H1 (cell line): Measurements from ENCODE around the gene KCNMA1. TPM values are rescaled to one million over a fixed set of nuclear protein-coding genes. Genes with fewer than 3 reads are reported as not detected.

Experiments used
- CTCF ChIA-PET: fragments of 300-600 bp; sonication (Branson Sonifier 250); formaldehyde crosslinking; loops from one replicate; lab custom pipeline; 2021; ENCODE audit not compliant: partially characterized antibody; lab: Charles Lee
- POLR2A ChIA-PET: fragments of 300-600 bp; sonication (Branson Sonifier 250); formaldehyde crosslinking; loops from one replicate; lab custom pipeline; 2021; ENCODE audit warnings: inconsistent platforms; ENCODE audit not compliant: partially characterized antibody; lab: Charles Lee
- DNase-seq, 2 experiments: peaks; one replicate each; pipeline versions ENCODE4 v3.0.0 to v3.0.0-alpha.2; 2010 to 2022; ENCODE audit warnings: low spot score in 2 of 2, low read depth in 1 of 2, mixed read lengths in 1 of 2
- FAIRE-seq: peaks from 2 replicates; lab custom pipeline; 2011; peaks lifted over from hg19 to GRCh38; lab: Jason Lieb, UNC
- H2AFZ ChIP-seq: 2 replicates; pipeline ENCODE4 v1.8.1; 2012; ENCODE audit warnings: low read length, inconsistent platforms
- H2AK5ac ChIP-seq: 2 replicates; pipeline ENCODE4 v1.6.1; 2013; ENCODE audit warnings: low read depth, low read length
- H2BK120ac ChIP-seq: replicated peaks from 2 replicates; pipeline ENCODE3; 2013; ENCODE audit warnings: low read depth, low read length, inconsistent platforms
- H2BK12ac ChIP-seq: 2 replicates; pipeline ENCODE4 v1.6.1; 2013; ENCODE audit warnings: low read depth, low read length
- H2BK15ac ChIP-seq: 2 replicates; pipeline ENCODE4 v1.6.1; 2013; ENCODE audit warnings: low read length
- H2BK20ac ChIP-seq: 2 replicates; pipeline ENCODE4 v1.6.1; 2013; ENCODE audit warnings: low read length
- H2BK5ac ChIP-seq: 2 replicates; pipeline ENCODE4 v1.6.1; 2013; ENCODE audit warnings: low read depth, low read length
- H3K14ac ChIP-seq: 2 replicates; pipeline ENCODE4 v1.6.1; 2013; ENCODE audit warnings: inconsistent platforms; ENCODE audit not compliant: insufficient read length
- H3K18ac ChIP-seq: 2 replicates; pipeline ENCODE4 v1.6.1; 2013; ENCODE audit warnings: low read length; ENCODE audit errors: extremely low read depth
- H3K23ac ChIP-seq: 2 replicates; pipeline ENCODE4 v1.6.1; 2013; ENCODE audit warnings: inconsistent platforms; ENCODE audit not compliant: insufficient read length
- H3K23me2 ChIP-seq: 2 replicates; pipeline ENCODE4 v1.6.1; 2013; ENCODE audit warnings: low read depth, low read length
- H3K27ac ChIP-seq: 2 replicates; pipeline ENCODE4 v1.6.1; 2011; ENCODE audit warnings: low read depth, low read length, inconsistent platforms
- H3K27me3 ChIP-seq, 4 experiments: replicated peaks in 1 of 4; 1 replicate in 1 of 4; 2 replicates in 3 of 4; pipeline versions ENCODE4 v1.6.1 to v1.8.1; 2011 to 2013; ENCODE audit warnings: low read length in 3 of 4, mild to moderate bottlenecking in 3 of 4, inconsistent platforms in 2 of 4, mixed read lengths in 2 of 4, moderate library complexity in 1 of 4; ENCODE audit not compliant: control insufficient read depth in 3 of 4, insufficient read depth in 3 of 4; ENCODE audit errors: extremely low read depth in 1 of 4
- H3K36me3 ChIP-seq, 4 experiments: 2 replicates each; pipeline versions ENCODE4 v1.6.1 to v1.8.1; 2011 to 2013; ENCODE audit warnings: mild to moderate bottlenecking in 4 of 4, low read length in 3 of 4, moderate library complexity in 2 of 4, control low read depth in 1 of 4, inconsistent platforms in 1 of 4; ENCODE audit not compliant: insufficient read depth in 4 of 4, control insufficient read depth in 2 of 4
- H3K4ac ChIP-seq: replicated peaks from 2 replicates; pipeline ENCODE3; 2013; ENCODE audit warnings: low read length, low read depth, mixed read lengths, inconsistent platforms; ENCODE audit not compliant: insufficient read length
- H3K4me1 ChIP-seq, 4 experiments: replicated peaks in 1 of 4; 1 replicate in 1 of 4; 2 replicates in 3 of 4; pipeline versions ENCODE4 v1.6.1 to v1.8.1; 2011 to 2013; ENCODE audit warnings: low read length in 3 of 4, inconsistent platforms in 2 of 4, mixed read lengths in 1 of 4; ENCODE audit not compliant: insufficient read depth in 4 of 4, control insufficient read depth in 3 of 4
- H3K4me2 ChIP-seq, 2 experiments: 2 replicates each; pipeline versions ENCODE4 v1.6.1 to v1.8.1; 2011 to 2013; ENCODE audit warnings: low read depth in 2 of 2, low read length in 2 of 2, control low read depth in 1 of 2, inconsistent platforms in 1 of 2, mild to moderate bottlenecking in 1 of 2; ENCODE audit not compliant: insufficient read depth in 1 of 2
- H3K4me3 ChIP-seq, 4 experiments: fragments of 200-600, 300-600 bp in 1 of 4; sonication (generic), shearing (Covaris generic), sonication (Bioruptor Twin) in 1 of 4; 2 replicates each; pipeline versions ENCODE4 v1.5.1 to v1.8.1; 2011 to 2016; ENCODE audit warnings: low read length in 4 of 4, low read depth in 3 of 4, control low read depth in 2 of 4, inconsistent platforms in 2 of 4, mild to moderate bottlenecking in 2 of 4, mixed read lengths in 1 of 4, moderate library complexity in 1 of 4; ENCODE audit not compliant: insufficient read depth in 2 of 4; ENCODE audit errors: extremely low read depth in 1 of 4
- H3K56ac ChIP-seq: replicated peaks from 2 replicates; pipeline ENCODE3; 2013; ENCODE audit warnings: low read depth, mild to moderate bottlenecking, mixed read lengths, low read length, inconsistent platforms; ENCODE audit not compliant: insufficient read length
- H3K79me1 ChIP-seq: 2 replicates; pipeline ENCODE4 v1.6.1; 2013; ENCODE audit warnings: low read depth, low read length, control low read depth
- H3K79me2 ChIP-seq, 2 experiments: 2 replicates each; pipeline versions ENCODE4 v1.6.1 to v1.8.1; 2012 to 2013; ENCODE audit warnings: low read length in 2 of 2, mild to moderate bottlenecking in 2 of 2, inconsistent platforms in 1 of 2; ENCODE audit not compliant: insufficient read depth in 2 of 2, control insufficient read depth in 1 of 2
- H3K9ac ChIP-seq, 4 experiments: replicated peaks in 1 of 4; 1 replicate in 1 of 4; 2 replicates in 3 of 4; pipeline versions ENCODE4 v1.6.1 to v1.8.1; 2011 to 2013; ENCODE audit warnings: low read depth in 3 of 4, low read length in 3 of 4, control low read depth in 2 of 4, mild to moderate bottlenecking in 2 of 4, moderate library complexity in 2 of 4, inconsistent platforms in 1 of 4; ENCODE audit errors: extremely low read depth in 1 of 4
- H3K9me3 ChIP-seq, 2 experiments: 2 replicates each; pipeline versions ENCODE4 v1.6.1 to v1.8.1; 2012 to 2013; ENCODE audit warnings: mild to moderate bottlenecking in 2 of 2, moderate library complexity in 2 of 2, control low read depth in 1 of 2, inconsistent platforms in 1 of 2, low read depth in 1 of 2, low read length in 1 of 2, mixed read lengths in 1 of 2; ENCODE audit not compliant: insufficient read depth in 2 of 2
- H4K20me1 ChIP-seq, 2 experiments: replicated peaks in 1 of 2; 2 replicates each; pipeline versions ENCODE3 to v1.8.1; 2011 to 2013; ENCODE audit warnings: inconsistent platforms in 2 of 2, low read length in 2 of 2, mild to moderate bottlenecking in 1 of 2; ENCODE audit not compliant: insufficient read depth in 2 of 2, control insufficient read depth in 1 of 2
- H4K5ac ChIP-seq: 2 replicates; pipeline ENCODE4 v1.6.1; 2013; ENCODE audit warnings: low read length, low read depth, mixed read lengths, inconsistent platforms; ENCODE audit not compliant: insufficient read length
- H4K8ac ChIP-seq: 2 replicates; pipeline ENCODE4 v1.8.0; 2013; ENCODE audit warnings: mild to moderate bottlenecking, moderate library complexity, low read length, inconsistent platforms; ENCODE audit not compliant: insufficient read depth; ENCODE audit errors: extremely low read depth
- H4K91ac ChIP-seq: replicated peaks from 2 replicates; pipeline ENCODE3; 2013; ENCODE audit warnings: low read length, mixed read lengths, inconsistent platforms; ENCODE audit not compliant: insufficient read length
- BRCA1 ChIP-seq: IDR thresholded peaks from 2 replicates; pipeline ENCODE4 v1.6.1; 2012; ENCODE audit warnings: low read depth, low read length, improper control_type of control experiment
- CBX5 ChIP-seq: fragments of 300-800, 300-1000 bp; sonication (generic); IDR thresholded peaks from 2 replicates; pipeline ENCODE4 v1.7.1; 2016; ENCODE audit warnings: antibody characterized with exemption, low read length, low read depth
- CREB1 ChIP-seq: IDR thresholded peaks from 2 replicates; pipeline ENCODE4 v1.6.1; 2012; ENCODE audit warnings: inconsistent platforms
- EP300 ChIP-seq, 2 experiments: IDR thresholded peaks; 1 replicate in 1 of 2; 2 replicates in 1 of 2; pipeline ENCODE4 v1.6.1; 2011 to 2012; ENCODE audit warnings: low read depth in 2 of 2, low read length in 2 of 2, mild to moderate bottlenecking in 2 of 2, borderline replicate concordance in 1 of 2, inconsistent platforms in 1 of 2, moderate library complexity in 1 of 2
- HDAC2 ChIP-seq, 2 experiments: fragments of 300-600 bp in 1 of 2; sonication (generic) in 1 of 2; IDR thresholded peaks; 2 replicates each; pipeline ENCODE4 v1.6.1; 2011 to 2012; ENCODE audit warnings: low read depth in 2 of 2, low read length in 2 of 2, mild to moderate bottlenecking in 2 of 2, moderate library complexity in 2 of 2, borderline replicate concordance in 1 of 2, inconsistent platforms in 1 of 2
- JUN ChIP-seq: IDR thresholded peaks from 2 replicates; pipeline ENCODE4 v1.6.1; 2011; ENCODE audit warnings: low read depth, mild to moderate bottlenecking, improper control_type of control experiment, low read length
- POLR2AphosphoS5 ChIP-seq: IDR thresholded peaks from 2 replicates; pipeline ENCODE4 v1.6.1; 2011; ENCODE audit warnings: low read depth, low read length
- POU5F1 ChIP-seq: IDR thresholded peaks from 2 replicates; pipeline ENCODE4 v1.6.1; 2011; ENCODE audit warnings: low read depth, mild to moderate bottlenecking, low read length, moderate library complexity
- RBBP5 ChIP-seq: IDR thresholded peaks from 2 replicates; pipeline ENCODE4 v1.7.1; 2012; ENCODE audit warnings: low read depth, mild to moderate bottlenecking, inconsistent platforms, low read length, moderate library complexity, borderline replicate concordance
- SIX5 ChIP-seq: IDR thresholded peaks from 2 replicates; pipeline ENCODE4 v1.6.1; 2011; ENCODE audit warnings: mild to moderate bottlenecking, low read depth, low read length
- TAF1 ChIP-seq: IDR thresholded peaks from 2 replicates; pipeline ENCODE4 v1.6.1; 2011; ENCODE audit warnings: mild to moderate bottlenecking, low read depth, low read length
- WGBS, 2 experiments: shearing (Covaris generic) in 1 of 2; methylation state at CpG; one replicate each; pipeline versions ENCODE4 v1.1.6 to v1.1.7; 2013 to 2015; ENCODE audit warnings: low lambda C conversion rate in 2 of 2, mixed read lengths in 2 of 2, inconsistent platforms in 1 of 2, low coverage in 1 of 2, missing lambda C conversion rate in 1 of 2; ENCODE audit not compliant: insufficient replicate concordance in 2 of 2, insufficient coverage in 1 of 2, insufficient read length in 1 of 2; ENCODE audit errors: extremely low coverage in 1 of 2, missing lambda C conversion rate in 1 of 2; 5-methylcytosine and 5-hydroxymethylcytosine counted together
- polyA plus RNA-seq, 7 experiments: library from polyadenylated mRNA; depleted of rRNA in 3 of 7; stranded (reverse) in 5 of 7; unstranded in 2 of 7; fragments of >200 nt in 5 of 7; fragments of 200-250 nt in 2 of 7; gene quantifications; 1 replicate in 5 of 7; 2 replicates in 1 of 7; 4 replicates in 1 of 7; pipeline versions ENCODE4 v1.2.1 to v1.2.3, GENCODE V29; 2011 to 2013; ENCODE audit warnings: missing spikeins in 2 of 7, mixed read lengths in 2 of 7
- total RNA-seq: library from RNA; stranded (reverse); fragmentation: NEBNext Ultra II Directional; extraction: Animal tissue kit (Norgen Biotek cat#: 25700); gene quantifications from 2 replicates; pipeline ENCODE4 v1.2.1, GENCODE V29; 2021
- TF ChIP-seq, protein P1 (sequence below): IDR thresholded peaks from 2 replicates; pipeline ENCODE4 v1.6.1; 2012; ENCODE audit warnings: inconsistent platforms
- TF ChIP-seq, protein P2 (sequence below): IDR thresholded peaks from 2 replicates; pipeline ENCODE4 v1.6.1; 2011; ENCODE audit warnings: low read length, improper control_type of control experiment

The KCNMA1 gene
- total and polyA plus RNA-seq, 2 of the 8 experiments (the other 6 are each of a cell fraction or from before 2014, with no cell fraction given): 10.2 to 11.1 TPM

DNA sequence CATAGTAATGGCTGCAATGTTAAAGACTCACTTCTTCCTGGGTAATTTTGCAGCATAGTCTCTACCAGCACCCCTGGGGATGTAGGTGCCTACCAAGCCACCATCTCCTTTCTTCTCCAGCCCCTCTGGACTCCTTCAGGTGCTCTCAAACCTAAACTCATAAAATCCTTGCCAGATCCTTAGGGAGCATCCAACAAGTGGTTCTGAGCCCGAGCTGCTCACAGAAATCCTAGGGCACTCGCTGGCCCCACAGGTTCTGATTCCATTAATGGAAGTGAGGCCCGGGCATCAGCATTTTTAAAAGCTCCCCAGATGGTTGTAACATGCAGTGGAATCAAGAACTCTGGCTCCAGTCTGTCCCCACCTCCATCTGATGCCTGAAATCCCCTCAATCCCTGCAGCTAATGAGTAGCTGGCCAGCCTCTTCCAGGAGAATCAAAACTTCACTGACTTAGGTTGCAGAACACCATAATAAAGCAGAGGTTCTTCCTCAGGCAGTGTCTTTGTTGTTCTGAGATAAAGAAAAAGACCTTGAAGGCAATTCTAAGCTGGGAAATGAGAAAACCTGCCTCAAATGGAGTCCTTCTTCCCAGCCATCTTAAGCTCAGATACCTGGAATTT lies 336.8 kb downstream of the KCNMA1 start:
- Histone ChIP-seq H3K4ac (no peak overlapping the region), H3K23me2 (no peaks in the 10 kb centered on the region), H2BK20ac (no peak overlapping the region), H2AK5ac (no peak overlapping the region), H4K8ac (no peak overlapping the region), H3K14ac (no peak overlapping the region), H3K4me2 (no peak overlapping the region), H3K4me1 (no peaks in the 10 kb centered on the region), H3K9me3 (no peaks in the 10 kb centered on the region), H2BK5ac (no peak overlapping the region), H3K9ac (no peak overlapping the region), H4K5ac (no peak overlapping the region), H3K27ac (no peak overlapping the region), H3K4me3 (no peak overlapping the region), H3K27me3 (no peaks in the 10 kb centered on the region), H2BK15ac (no peak overlapping the region), H2BK120ac (no peak overlapping the region), H4K20me1 (no peaks in the 10 kb centered on the region), H3K56ac (no peak overlapping the region), H4K91ac (no peak overlapping the region), H3K23ac (no peak overlapping the region), H2BK12ac (no peak overlapping the region), H3K79me1 (no peaks in the 10 kb centered on the region), H3K79me2 (no peaks in the 10 kb centered on the region), H3K36me3 (no peaks in the 10 kb centered on the region), H3K18ac (no peak overlapping the region), H2AFZ (no peak overlapping the region)
- DNase-seq: no peak
- ChIA-PET CTCF (interaction anchor here (0.9 to 2.2 kb wide), 8 partner anchors 9 to 343 kb away, joined by 3 to 5 read pairs (median 3); no protein-coding TSS in a partner anchor), POLR2A (no interaction called here)
- no peak for FAIRE-seq
- 73% methylated on average over 3 of the region's 3 CpGs; no CpG with 5 or more reads in 1 of the 2 experiments for WGBS, 2 experiments
- TF ChIP-seq EP300 (IDR thresholded peaks at IDR 0.05; ENCODE audit: borderline replicate concordance in 1 of 2, low read depth in 2 of 2, low read length in 2 of 2) (no peak), POU5F1 (no peak), JUN (no peak), POLR2AphosphoS5 (no peak), CREB1 (no peak), HDAC2 (IDR thresholded peaks at IDR 0.05; ENCODE audit: borderline replicate concordance in 1 of 2, low read depth in 2 of 2, low read length in 2 of 2) (no peak), TAF1 (no peak), CBX5 (no peak), RBBP5 (no peak), BRCA1 (no peak), SIX5 (no peak)
- TF ChIP-seq, protein P1, sequence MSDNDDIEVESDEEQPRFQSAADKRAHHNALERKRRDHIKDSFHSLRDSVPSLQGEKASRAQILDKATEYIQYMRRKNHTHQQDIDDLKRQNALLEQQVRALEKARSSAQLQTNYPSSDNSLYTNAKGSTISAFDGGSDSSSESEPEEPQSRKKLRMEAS: no peak
- TF ChIP-seq, protein P2, sequence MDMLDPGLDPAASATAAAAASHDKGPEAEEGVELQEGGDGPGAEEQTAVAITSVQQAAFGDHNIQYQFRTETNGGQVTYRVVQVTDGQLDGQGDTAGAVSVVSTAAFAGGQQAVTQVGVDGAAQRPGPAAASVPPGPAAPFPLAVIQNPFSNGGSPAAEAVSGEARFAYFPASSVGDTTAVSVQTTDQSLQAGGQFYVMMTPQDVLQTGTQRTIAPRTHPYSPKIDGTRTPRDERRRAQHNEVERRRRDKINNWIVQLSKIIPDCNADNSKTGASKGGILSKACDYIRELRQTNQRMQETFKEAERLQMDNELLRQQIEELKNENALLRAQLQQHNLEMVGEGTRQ: no peak
